NK-92 (cell line): ENCODE data around the gene SERTAD2.
A peak's percentile ranks its signal among the peaks of the same experiment; 100 is the strongest.

Experiments used
- DNase-seq: peaks from one replicate; lab custom pipeline; 2025; ENCODE audit not compliant: unreplicated experiment; lab: John Stamatoyannopoulos, UW

The SERTAD2 gene

GRCh38 chr2:64653109-64654062 lies at the start of gene SERTAD2:
Gene SERTAD2 (minus strand): TSS chr2:64653913. CDS start chr2:64636871, 17,042 bp downstream.
- peak; percentile 14 for DNase-seq

- DNase-seq: no peak
Observed at GRCh38 chr2:64700133-64700809, 46.6 kb upstream of the SERTAD2 start.

- no peak for DNase-seq
Observed at GRCh38 chr2:64699712-64700111, 46.0 kb upstream of the SERTAD2 start.

GRCh38 chr2:64698668-64699444 lies 45.1 kb upstream of the SERTAD2 start:
- no peak for DNase-seq

GRCh38 chr2:64698177-64698643 lies 44.5 kb upstream of the SERTAD2 start:
- DNase-seq: no peak

- no peak for DNase-seq
Observed at GRCh38 chr2:64697297-64698176, 43.8 kb upstream of the SERTAD2 start.

GRCh38 chr2:64696636-64697035 lies 42.9 kb upstream of the SERTAD2 start:
- DNase-seq: no peak

GRCh38 chr2:64695721-64696261 lies 42.1 kb upstream of the SERTAD2 start:
- DNase-seq: no peak

- DNase-seq: no peak
Observed at GRCh38 chr2:64692401-64692800, 38.7 kb upstream of the SERTAD2 start.

GRCh38 chr2:64688909-64689308 lies 35.2 kb upstream of the SERTAD2 start:
- no peak for DNase-seq

GRCh38 chr2:64686283-64686956 lies 32.7 kb upstream of the SERTAD2 start:
- DNase-seq: no peak

- DNase-seq: no peak
Observed at GRCh38 chr2:64685430-64685829, 31.7 kb upstream of the SERTAD2 start.

- DNase-seq: no peak
Observed at GRCh38 chr2:64683771-64684510, 30.2 kb upstream of the SERTAD2 start.

GRCh38 chr2:64681479-64681967 lies 27.8 kb upstream of the SERTAD2 start:
- no peak for DNase-seq

GRCh38 chr2:64679673-64680425 lies 26.1 kb upstream of the SERTAD2 start:
- no peak for DNase-seq

GRCh38 chr2:64678771-64679590 lies 25.3 kb upstream of the SERTAD2 start:
- DNase-seq: no peak

GRCh38 chr2:64677530-64677929 lies 23.8 kb upstream of the SERTAD2 start:
- DNase-seq: no peak
